A549 (cell line): ENCODE data around the gene TMEM61. TPM values are rescaled to one million over a fixed set of nuclear protein-coding genes. Genes with fewer than 3 reads are reported as not detected.

Experiments used
- ATAC-seq, 2 experiments: fragments of 200-7000 bp in 1 of 2; fragments of >200 bp in 1 of 2; cut with Nextera tagmentation in 1 of 2; cut with Tn5 transposase in 1 of 2; 3 replicates each; pipeline versions ENCODE4 v1.8.0 to v1.9.1; 2018 to 2020; ENCODE audit warnings: mild to moderate bottlenecking in 1 of 2, moderate library complexity in 1 of 2
- CTCF ChIA-PET: fragments of 300-600 bp; sonication (Branson Sonifier 250); formaldehyde crosslinking; extraction: SDS; loops from one replicate; lab custom pipeline; 2021; ENCODE audit warnings: antibody characterized with exemption, inconsistent platforms; lab: Yijun Ruan, JAX
- POLR2A ChIA-PET: fragments of 350-600 bp; formaldehyde crosslinking; extraction: SDS; loops from one replicate; lab custom pipeline; 2021; ENCODE audit warnings: antibody characterized with exemption, inconsistent platforms; lab: Yijun Ruan, JAX
- DNase-seq, 2 experiments: peaks; one replicate each; pipeline versions ENCODE4 v3.0.0 to v3.0.0-alpha.2; 2011 to 2016; ENCODE audit warnings: low read depth in 1 of 2, low spot score in 1 of 2
- FAIRE-seq: peaks from 2 replicates; lab custom pipeline; 2011; peaks lifted over from hg19 to GRCh38; lab: Jason Lieb, UNC
- H3K27ac ChIP-seq, 2 experiments: fragments of >200 bp; sonication (Bioruptor Twin); formaldehyde crosslinking; 3 replicates each; pipeline ENCODE4 v1.5.1; 2016 to 2017
- H3K4me1 ChIP-seq: fragments of >200 bp; sonication (Bioruptor Twin); formaldehyde crosslinking; 3 replicates; pipeline ENCODE4 v1.6.1; 2016
- H3K4me2 ChIP-seq: fragments of >200 bp; sonication (Bioruptor Twin); formaldehyde crosslinking; 3 replicates; pipeline ENCODE4 v1.6.1; 2016
- H3K4me3 ChIP-seq: fragments of >200 bp; sonication (Bioruptor Twin); formaldehyde crosslinking; 3 replicates; pipeline ENCODE4 v1.5.1; 2016
- H3K9me3 ChIP-seq: fragments of >200 bp; sonication (Bioruptor Twin); formaldehyde crosslinking; 3 replicates; pipeline ENCODE4 v1.6.1; 2016
- BHLHE40 ChIP-seq: IDR thresholded peaks from 2 replicates; pipeline ENCODE4 v1.6.1; 2012; ENCODE audit warnings: low read depth, low read length, inconsistent platforms
- CBX2 ChIP-seq: fragments of 200-600 bp; sonication (generic); IDR thresholded peaks from 2 replicates; pipeline ENCODE4 v1.6.1; 2016; ENCODE audit warnings: low read depth, mild to moderate bottlenecking, borderline replicate concordance
- CBX8 ChIP-seq: fragments of 200-600 bp; sonication (generic); IDR thresholded peaks from 2 replicates; pipeline ENCODE4 v1.6.1; 2016
- CEBPB ChIP-seq, 2 experiments: fragments of >200 bp in 1 of 2; sonication (Bioruptor Twin) in 1 of 2; formaldehyde crosslinking in 1 of 2; IDR thresholded peaks; 2 replicates each; pipeline ENCODE4 v1.6.1; 2012 to 2016
- CHD2 ChIP-seq: fragments of 150-350 bp; IDR thresholded peaks from 2 replicates; pipeline ENCODE4 v1.6.1; 2014; ENCODE audit warnings: low read length; ENCODE audit not compliant: partially characterized antibody
- CHD4 ChIP-seq: fragments of 200-600 bp; sonication (generic); IDR thresholded peaks from 2 replicates; pipeline ENCODE4 v1.6.1; 2016; ENCODE audit warnings: antibody characterized with exemption, mild to moderate bottlenecking, borderline replicate concordance
- EHMT2 ChIP-seq: fragments of 200-600 bp; sonication (generic); IDR thresholded peaks from 2 replicates; pipeline ENCODE4 v1.6.1; 2016; ENCODE audit warnings: antibody characterized with exemption, low read depth, mild to moderate bottlenecking, moderate library complexity
- ELK1 ChIP-seq: fragments of 150-350 bp; IDR thresholded peaks from 2 replicates; pipeline ENCODE4 v1.6.1; 2014; ENCODE audit warnings: low read depth, mild to moderate bottlenecking, low read length
- FOXS1 ChIP-seq: fragments of 250-450 bp; sonication (Bioruptor Pico); IDR thresholded peaks from 2 replicates; pipeline ENCODE4 v1.5.0; 2020; ENCODE audit warnings: mild to moderate bottlenecking, moderate library complexity
- GATA3 ChIP-seq: IDR thresholded peaks from 2 replicates; pipeline ENCODE4 v1.6.1; 2012; ENCODE audit warnings: borderline replicate concordance
- HDAC2 ChIP-seq: fragments of 200-600 bp; sonication (generic); IDR thresholded peaks from 2 replicates; pipeline ENCODE4 v1.6.1; 2016
- HEYL ChIP-seq: fragments of 250-450 bp; sonication (Bioruptor Pico); IDR thresholded peaks from 2 replicates; pipeline ENCODE4 v1.8.0; 2021; ENCODE audit warnings: mild to moderate bottlenecking, moderate library complexity
- HOXA7 ChIP-seq: fragments of 250-450 bp; sonication (Bioruptor Pico); IDR thresholded peaks from 2 replicates; pipeline ENCODE4 v1.5.0; 2020; ENCODE audit warnings: mild to moderate bottlenecking, moderate library complexity
- JUNB ChIP-seq: fragments of >200 bp; sonication (Bioruptor Twin); formaldehyde crosslinking; IDR thresholded peaks from 2 replicates; pipeline ENCODE4 v1.6.1; 2016
- KDM1A ChIP-seq: fragments of 200-600 bp; sonication (generic); IDR thresholded peaks from 2 replicates; pipeline ENCODE4 v1.6.1; 2016; ENCODE audit warnings: low read depth, mild to moderate bottlenecking
- MAFK ChIP-seq: fragments of 450-650 bp; IDR thresholded peaks from 2 replicates; pipeline ENCODE4 v1.6.1; 2014; ENCODE audit not compliant: partially characterized antibody
- MYC ChIP-seq: IDR thresholded peaks from 2 replicates; pipeline ENCODE4 v1.6.1; 2012; ENCODE audit warnings: mild to moderate bottlenecking, inconsistent platforms, low read length, improper control_type of control experiment, borderline replicate concordance
- NPAS2 ChIP-seq: fragments of 250-450 bp; sonication (Bioruptor Pico); IDR thresholded peaks from 2 replicates; pipeline ENCODE4 v1.8.0; 2022; ENCODE audit warnings: mild to moderate bottlenecking, moderate library complexity, borderline replicate concordance
- NR3C1 ChIP-seq: fragments of >200 bp; sonication (Bioruptor Twin); formaldehyde crosslinking; IDR thresholded peaks from 3 replicates; pipeline ENCODE4 v1.6.1; 2017
- PHF8 ChIP-seq: fragments of 200-600 bp; sonication (generic); IDR thresholded peaks from 2 replicates; pipeline ENCODE4 v1.6.1; 2016; ENCODE audit warnings: low read depth, mild to moderate bottlenecking, antibody characterized with exemption, moderate library complexity, borderline replicate concordance
- POLR2AphosphoS2 ChIP-seq: conservative IDR thresholded peaks from 2 replicates; pipeline ENCODE4 v1.6.1; 2012; ENCODE audit warnings: low read length, improper control_type of control experiment, inconsistent platforms
- RARB ChIP-seq: fragments of 250-450 bp; sonication (Bioruptor Pico); IDR thresholded peaks from 2 replicates; pipeline ENCODE4 v1.8.0; 2021; ENCODE audit warnings: mild to moderate bottlenecking, moderate library complexity
- RFX5 ChIP-seq: fragments of 450-650 bp; IDR thresholded peaks from 2 replicates; pipeline ENCODE4 v1.7.1; 2014; ENCODE audit warnings: antibody characterized with exemption, mild to moderate bottlenecking, moderate library complexity
- RNF2 ChIP-seq: fragments of 200-600 bp; sonication (generic); IDR thresholded peaks from 2 replicates; pipeline ENCODE4 v1.6.1; 2016; ENCODE audit warnings: low read depth, mild to moderate bottlenecking, antibody characterized with exemption, moderate library complexity, borderline replicate concordance
- TFCP2L1 ChIP-seq: fragments of 250-450 bp; sonication (Bioruptor Pico); IDR thresholded peaks from 2 replicates; pipeline ENCODE4 v1.5.0; 2021; ENCODE audit warnings: mild to moderate bottlenecking
- USF2 ChIP-seq: fragments of 450-650 bp; IDR thresholded peaks from 2 replicates; pipeline ENCODE4 v1.6.1; 2014; ENCODE audit warnings: antibody characterized with exemption
- ZC3H11A ChIP-seq: fragments of 450-650 bp; IDR thresholded peaks from 2 replicates; pipeline ENCODE4 v1.6.1; 2014; ENCODE audit warnings: antibody characterized with exemption, mild to moderate bottlenecking
- ZNF302 ChIP-seq: fragments of 250-450 bp; sonication (Bioruptor Pico); IDR thresholded peaks from 2 replicates; pipeline ENCODE4 v1.9.0; 2021; ENCODE audit warnings: inconsistent platforms, mild to moderate bottlenecking, moderate library complexity
- WGBS: methylation state at CpG from one replicate; pipeline ENCODE4 v1.1.6; 2017; ENCODE audit errors: missing lambda C conversion rate; 5-methylcytosine and 5-hydroxymethylcytosine counted together
- polyA plus RNA-seq, 4 experiments: library from polyadenylated mRNA; depleted of rRNA in 3 of 4; stranded (reverse); fragments of >200 nt; fragmentation: RNase III in 1 of 4; extraction: RNeasy Plus Mini Kit Qiagen cat#74134 plus additional on column Dnase treatment in 1 of 4; gene quantifications; 2 replicates in 3 of 4; 3 replicates in 1 of 4; pipeline ENCODE4 v1.2.3, GENCODE V29; 2011 to 2017
- TF ChIP-seq, protein P1 (sequence below): IDR thresholded peaks from 2 replicates; pipeline ENCODE4 v1.6.1; 2012; ENCODE audit warnings: low read depth, borderline replicate concordance
- TF ChIP-seq, protein P2 (sequence below): fragments of >200 bp; sonication (Bioruptor Twin); formaldehyde crosslinking; IDR thresholded peaks from 3 replicates; pipeline ENCODE4 v1.5.1; 2016

Gene TMEM61
- polyA plus RNA-seq, 2 of the 4 experiments (the other 2 are of a cell fraction) = 0.06 to 0.10 TPM

DNA sequence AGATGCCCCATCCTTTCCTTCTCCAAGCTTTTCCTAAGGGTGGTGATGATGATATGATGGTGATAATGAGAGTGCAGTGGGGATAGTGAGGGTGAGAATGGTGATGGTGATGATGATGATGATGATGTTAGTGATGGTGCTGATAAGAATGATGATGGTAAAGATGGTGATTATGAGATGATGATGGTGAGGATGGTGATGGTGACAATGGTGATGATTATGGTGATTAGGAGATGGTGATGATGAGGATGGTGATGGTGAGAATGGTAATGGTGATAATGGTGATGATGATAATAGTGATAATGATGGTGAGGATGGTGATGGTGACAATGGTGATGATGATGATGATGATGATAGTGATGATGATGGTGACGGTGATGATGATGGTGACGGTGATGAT lies 22.3 kb downstream of the TMEM61 start:
- Histone ChIP-seq H3K4me1 (no peaks in the 10 kb centered on the region), H3K9me3 (no peaks in the 10 kb centered on the region), H3K4me3 (no peak overlapping the region), H3K27ac (no peak overlapping the region), H3K4me2 (no peak overlapping the region)
- ChIA-PET POLR2A (no interaction called here), CTCF (interaction anchor here (1.0 to 20.8 kb wide), 5 partner anchors 13 to 193 kb away, joined by 3 to 451 read pairs (median 11); no protein-coding TSS in a partner anchor)
- TF ChIP-seq RARB (CRISPR knock-in tag) (no peak), CHD2 (no peak), GATA3 (no peak), USF2 (no peak), TFCP2L1 (CRISPR knock-in tag) (no peak), JUNB (no peak), FOXS1 (CRISPR knock-in tag) (no peak), MYC (no peak), POLR2AphosphoS2 (no peak), BHLHE40 (no peak), CHD4 (no peak), EHMT2 (no peak), NR3C1 (no peak), ELK1 (no peak), HEYL (CRISPR knock-in tag) (no peak), ZNF302 (no peak), NPAS2 (CRISPR knock-in tag) (no peak)
- TF ChIP-seq, protein P1, sequence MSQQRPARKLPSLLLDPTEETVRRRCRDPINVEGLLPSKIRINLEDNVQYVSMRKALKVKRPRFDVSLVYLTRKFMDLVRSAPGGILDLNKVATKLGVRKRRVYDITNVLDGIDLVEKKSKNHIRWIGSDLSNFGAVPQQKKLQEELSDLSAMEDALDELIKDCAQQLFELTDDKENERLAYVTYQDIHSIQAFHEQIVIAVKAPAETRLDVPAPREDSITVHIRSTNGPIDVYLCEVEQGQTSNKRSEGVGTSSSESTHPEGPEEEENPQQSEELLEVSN = no peak
- TF ChIP-seq, protein P2, sequence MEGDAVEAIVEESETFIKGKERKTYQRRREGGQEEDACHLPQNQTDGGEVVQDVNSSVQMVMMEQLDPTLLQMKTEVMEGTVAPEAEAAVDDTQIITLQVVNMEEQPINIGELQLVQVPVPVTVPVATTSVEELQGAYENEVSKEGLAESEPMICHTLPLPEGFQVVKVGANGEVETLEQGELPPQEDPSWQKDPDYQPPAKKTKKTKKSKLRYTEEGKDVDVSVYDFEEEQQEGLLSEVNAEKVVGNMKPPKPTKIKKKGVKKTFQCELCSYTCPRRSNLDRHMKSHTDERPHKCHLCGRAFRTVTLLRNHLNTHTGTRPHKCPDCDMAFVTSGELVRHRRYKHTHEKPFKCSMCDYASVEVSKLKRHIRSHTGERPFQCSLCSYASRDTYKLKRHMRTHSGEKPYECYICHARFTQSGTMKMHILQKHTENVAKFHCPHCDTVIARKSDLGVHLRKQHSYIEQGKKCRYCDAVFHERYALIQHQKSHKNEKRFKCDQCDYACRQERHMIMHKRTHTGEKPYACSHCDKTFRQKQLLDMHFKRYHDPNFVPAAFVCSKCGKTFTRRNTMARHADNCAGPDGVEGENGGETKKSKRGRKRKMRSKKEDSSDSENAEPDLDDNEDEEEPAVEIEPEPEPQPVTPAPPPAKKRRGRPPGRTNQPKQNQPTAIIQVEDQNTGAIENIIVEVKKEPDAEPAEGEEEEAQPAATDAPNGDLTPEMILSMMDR = no peak
- no peak for FAIRE-seq
- no peak for ATAC-seq
- WGBS = 21% methylated on average over 2 of the region's 2 CpGs
- no peak for DNase-seq

DNA sequence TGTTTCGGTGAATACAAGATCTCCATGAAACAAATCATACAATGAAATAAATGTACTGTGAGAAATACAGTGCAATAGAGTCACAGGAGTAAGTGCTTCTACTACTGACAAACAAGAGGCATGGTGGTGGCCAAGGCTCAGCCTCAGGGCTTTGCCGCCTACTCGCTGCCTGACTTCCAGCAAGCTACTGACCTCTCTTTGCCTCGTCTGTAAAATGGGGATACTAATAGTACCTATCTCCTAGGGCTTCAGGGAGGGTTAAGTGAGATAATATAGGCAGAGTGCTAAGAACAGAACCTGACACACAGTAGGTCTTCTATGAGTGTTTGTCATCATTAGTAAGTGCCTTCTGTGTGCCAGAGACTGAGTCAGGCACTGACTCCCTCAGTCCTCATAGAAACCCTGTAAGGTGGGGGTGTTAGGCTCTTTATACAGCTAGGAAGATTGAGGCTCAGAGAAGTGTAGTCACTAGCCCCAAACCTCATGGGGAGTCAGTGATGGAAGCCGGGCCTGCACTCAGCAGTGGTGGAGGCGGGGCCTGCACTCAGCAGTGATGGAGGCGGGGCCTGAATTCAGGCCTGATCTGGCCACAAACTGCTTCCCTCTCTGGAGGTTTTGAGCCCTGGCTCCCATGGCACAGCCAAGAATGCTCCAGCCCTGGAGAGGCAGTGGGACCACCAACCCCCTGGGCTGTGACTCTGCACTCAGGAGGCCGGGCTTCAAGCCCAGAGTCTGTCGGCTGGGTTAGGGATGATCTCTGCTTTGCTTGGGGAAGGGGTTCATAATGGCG lies 25.1 kb downstream of the TMEM61 start:
- 80% methylated on average over 9 of the region's 10 CpGs for WGBS
- H3K4me1 ChIP-seq = no peaks in the 10 kb centered on the region
- no peak for DNase-seq
- CTCF ChIA-PET = interaction anchor here (0.9 to 3.4 kb wide), 2 partner anchors 9 to 55 kb away, joined by 4 to 15 read pairs; no protein-coding TSS in a partner anchor
- H3K4me3 ChIP-seq = no peak overlapping the region
- no peak for TF ChIP-seq ZC3H11A
- no peak for TF ChIP-seq CBX8
- no peak for TF ChIP-seq RFX5
- no peak for TF ChIP-seq HDAC2
- TF ChIP-seq NR3C1 = no peak
- TF ChIP-seq KDM1A = no peak
- TF ChIP-seq POLR2AphosphoS2 = no peak
- TF ChIP-seq RNF2 = no peak
- TF ChIP-seq RARB (CRISPR knock-in tag) = no peak
- TF ChIP-seq PHF8 = no peak
- no peak for TF ChIP-seq HOXA7
- TF ChIP-seq ELK1 = no peak
- TF ChIP-seq CBX2 = no peak
- no peak for TF ChIP-seq EHMT2
- TF ChIP-seq, protein P2 = no peak
- TF ChIP-seq MAFK = no peak
- no peak for TF ChIP-seq CEBPB (IDR thresholded peaks at IDR 0.05)
- no peaks in the 10 kb centered on the region for H3K9me3 ChIP-seq
- no peak for FAIRE-seq
- POLR2A ChIA-PET = no interaction called here
- no peak overlapping the region for H3K27ac ChIP-seq
- no peak overlapping the region for H3K4me2 ChIP-seq
- ATAC-seq = peak in 1 of 2 experiments; percentile 77; a peak in 3 of 6 replicates
